ENCODE data around the gene OR8I2. TPM values are rescaled to one million over a fixed set of nuclear protein-coding genes. Genes with fewer than 3 reads are reported as not detected.

OR8I2 gene
- total RNA-seq, 1 donor from 2014 or later: not detected

Other genes with a start within 250 kb of the OR8I2 start
- gene TRIM51, start 210.0 kb upstream of the OR8I2 start, total RNA-seq (ENCODE audit: low replicate concordance): not detected in 2 replicates
- gene OR5W2, start 178.7 kb upstream of the OR8I2 start, total RNA-seq (ENCODE audit: low replicate concordance): not detected in 2 replicates
- gene OR5I1, start 156.9 kb upstream of the OR8I2 start, total RNA-seq (ENCODE audit: low replicate concordance): not detected in 2 replicates
- gene OR10AG1, start 123.4 kb upstream of the OR8I2 start, total RNA-seq (ENCODE audit: low replicate concordance): not detected in 2 replicates
- not detected in 2 replicates for gene OR5F1, start 98.7 kb upstream of the OR8I2 start, total RNA-seq (ENCODE audit: low replicate concordance)
- not detected in 2 replicates for gene OR5AS1, start 65.7 kb upstream of the OR8I2 start, total RNA-seq (ENCODE audit: low replicate concordance)
- not detected in 2 replicates for gene OR8H2, start 10.4 kb downstream of the OR8I2 start, total RNA-seq (ENCODE audit: low replicate concordance)
- not detected in 2 replicates for gene OR8H3, start 29.1 kb downstream of the OR8I2 start, total RNA-seq (ENCODE audit: low replicate concordance)
- not detected in 2 replicates for gene OR8J3, start 46.9 kb downstream of the OR8I2 start, total RNA-seq (ENCODE audit: low replicate concordance)
- gene OR8K5, start 67.0 kb downstream of the OR8I2 start, total RNA-seq (ENCODE audit: low replicate concordance): not detected in 2 replicates
- gene OR5J2, start 83.3 kb downstream of the OR8I2 start, total RNA-seq (ENCODE audit: low replicate concordance): not detected in 2 replicates
- not detected in 2 replicates for gene OR5T2, start 140.9 kb downstream of the OR8I2 start, total RNA-seq (ENCODE audit: low replicate concordance)
- gene OR5T3, start 158.9 kb downstream of the OR8I2 start, total RNA-seq (ENCODE audit: low replicate concordance): not detected in 2 replicates
- gene OR5T1, start 180.8 kb downstream of the OR8I2 start, total RNA-seq (ENCODE audit: low replicate concordance): not detected in 2 replicates
- gene OR8H1, start 198.9 kb downstream of the OR8I2 start, total RNA-seq (ENCODE audit: low replicate concordance): not detected in 2 replicates
- gene OR8K3, start 221.8 kb downstream of the OR8I2 start, total RNA-seq (ENCODE audit: low replicate concordance): not detected in 2 replicates